HG02885 (cell line): Measurements from ENCODE around the gene PPARG.
A peak's percentile ranks its signal among the peaks of the same experiment; 100 is the strongest.
"Not testable (repeated sequence)": the region's sequence is repeated elsewhere in the genome, so short reads cannot be mapped to it uniquely, and the experiment has no call there.

Experiments
- ATAC-seq: cut with Tn5 transposase; IDR thresholded peaks from one replicate; pipeline ENCODE4 v1.9.1; 2021; ENCODE audit warnings: mild to moderate bottlenecking; ENCODE audit not compliant: unreplicated experiment, poor library complexity

PPARG gene

DNA sequence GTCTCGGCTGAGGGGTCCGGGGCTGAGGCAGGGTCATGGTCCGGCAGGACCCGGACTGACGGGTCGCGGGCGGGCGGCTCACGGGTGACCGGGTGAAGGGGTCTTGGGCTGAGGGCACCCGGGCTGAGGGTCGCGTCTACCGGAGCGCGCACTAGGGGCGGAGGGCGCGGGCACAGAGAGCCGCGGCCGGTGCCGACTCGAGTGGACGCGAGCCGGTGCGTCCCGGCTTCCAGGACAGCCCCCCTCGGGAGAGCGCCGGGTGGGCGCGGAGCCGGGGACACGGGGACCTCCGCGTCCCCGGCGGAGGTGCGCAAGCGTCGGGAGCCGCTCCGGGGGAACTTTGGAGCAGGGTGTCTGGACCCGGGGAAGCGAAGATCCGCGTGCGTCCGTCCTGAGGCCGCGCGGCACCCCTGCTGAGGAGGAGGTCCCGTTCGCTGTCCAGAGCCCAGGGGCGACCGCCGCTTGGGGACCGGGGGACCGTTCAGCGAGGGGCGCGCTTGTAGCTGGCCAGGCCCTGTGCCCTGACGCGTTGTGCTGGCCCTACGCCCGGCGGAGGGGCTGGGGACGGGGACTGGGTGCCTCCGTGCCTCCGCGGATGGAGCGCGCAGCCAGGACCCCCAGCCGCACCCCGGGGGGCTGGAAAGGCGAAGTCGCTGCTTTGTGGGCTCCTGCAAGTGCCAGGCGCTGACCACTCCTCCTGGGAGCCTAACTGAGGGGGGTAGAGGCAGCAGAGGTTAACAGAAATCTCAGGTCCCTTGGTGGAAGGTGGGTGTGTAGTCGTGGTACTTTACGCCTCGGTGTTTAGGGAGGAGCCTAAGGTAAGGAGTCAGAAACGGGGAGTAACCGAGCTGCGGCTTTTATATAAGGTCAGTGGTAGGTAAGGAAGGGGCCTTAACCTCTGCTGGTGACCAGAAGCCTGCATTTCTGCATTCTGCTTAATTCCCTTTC is at the start of gene PPARG:
TSS of gene PPARG (plus strand) at position 889 of the 948 bp plus-strand sequence. CDS start 90,642 bp downstream, outside the sequence.
- no peak for ATAC-seq

- ATAC-seq = no peak
These were observed 49.6 kb upstream of the PPARG start for GRCh38 chr3:12239301-12239700.

GRCh38 chr3:12242772-12243171 is 46.1 kb upstream of the PPARG start:
- ATAC-seq = no peak

DNA sequence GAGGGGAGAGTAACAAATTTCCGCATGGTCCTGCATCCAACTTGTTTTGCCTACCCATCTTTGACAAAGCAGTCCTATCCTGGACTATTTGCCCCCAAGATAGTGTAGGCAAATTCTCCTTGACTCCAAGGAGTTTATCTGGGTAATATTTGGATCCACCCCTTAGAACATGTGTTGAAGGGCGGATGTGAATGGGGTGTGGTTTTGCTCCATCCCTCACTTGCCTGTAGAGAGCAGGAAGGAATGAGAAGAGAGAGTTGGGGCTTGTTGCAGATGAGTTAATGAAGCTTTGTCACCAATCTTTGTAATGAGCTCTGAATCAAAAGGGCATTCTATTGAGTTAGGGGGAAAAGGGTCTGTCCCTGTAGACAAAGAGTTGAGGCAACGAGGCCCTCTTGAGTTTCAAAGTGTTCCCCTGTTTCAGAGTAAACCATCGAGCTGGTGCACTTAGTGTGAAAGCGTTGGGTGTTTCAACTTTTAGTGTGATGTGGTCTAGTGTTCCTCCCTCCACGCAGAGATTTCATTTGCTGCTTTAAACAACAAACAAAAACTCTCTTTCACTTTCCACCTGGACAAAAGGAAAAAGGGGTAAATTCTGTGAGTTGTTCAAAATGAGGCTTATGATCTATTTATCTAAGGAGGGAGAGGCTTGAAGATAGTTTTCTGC is 42.2 kb upstream of the PPARG start:
- ATAC-seq = no peak

DNA sequence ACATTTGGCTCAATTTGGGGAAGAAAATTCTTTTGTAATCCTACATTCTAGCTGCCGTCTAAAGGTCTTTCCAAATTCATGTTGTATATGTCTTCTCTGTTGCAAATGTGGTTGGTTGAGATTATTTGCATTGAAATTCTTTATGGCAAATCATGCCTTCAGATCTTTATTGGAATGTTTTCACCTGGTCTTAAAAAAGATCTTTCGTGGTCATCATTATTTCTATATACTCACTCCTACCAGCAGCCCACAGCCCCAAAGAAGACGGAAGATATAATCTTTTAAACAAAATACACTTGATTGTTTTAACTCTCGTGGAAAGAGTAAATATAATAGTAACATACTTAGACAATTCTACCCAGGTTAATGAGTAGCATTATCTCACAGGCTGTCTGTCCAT is 41.5 kb upstream of the PPARG start:
- ATAC-seq = no peak

DNA sequence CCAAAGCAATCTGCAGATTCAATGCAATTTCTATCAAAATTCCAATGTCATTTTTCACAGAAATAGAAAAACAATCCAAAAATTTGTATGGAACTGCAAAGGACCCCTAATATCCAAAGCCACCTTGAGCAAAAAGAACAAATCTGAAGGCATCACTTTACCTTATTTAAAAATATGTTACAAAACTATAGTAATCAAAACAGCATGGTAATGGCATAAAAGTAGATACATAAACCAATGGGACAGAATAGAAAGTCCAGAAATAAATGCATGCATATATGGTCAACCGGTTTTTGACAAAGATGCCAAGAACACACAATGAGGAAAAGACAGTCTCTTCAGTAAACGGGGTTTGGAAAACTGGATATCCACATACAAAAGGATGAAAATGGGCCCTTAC is 39.4 kb upstream of the PPARG start:
- no peak for ATAC-seq

DNA sequence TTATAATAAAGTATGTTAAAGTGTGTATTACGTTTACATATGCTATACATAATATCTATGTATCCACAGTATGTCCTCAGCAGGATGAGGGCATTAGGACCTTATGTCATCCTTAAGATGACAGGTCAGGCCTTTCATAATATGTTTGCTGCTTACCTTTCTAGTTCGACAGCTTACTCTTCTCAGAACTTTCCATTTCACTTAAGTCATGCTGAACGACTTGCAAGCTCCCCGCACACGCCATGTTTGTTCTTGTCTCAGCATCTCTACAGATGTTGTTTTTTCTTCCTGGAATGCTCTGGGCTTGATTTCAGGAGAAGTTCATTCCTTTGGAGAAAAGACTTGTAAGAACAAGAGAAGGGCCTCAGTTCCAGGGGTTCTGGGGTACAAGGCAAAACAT is 36.0 kb upstream of the PPARG start:
- ATAC-seq = no peak

- ATAC-seq = no peak
These were observed 35.1 kb upstream of the PPARG start for GRCh38 chr3:12253516-12254343.

DNA sequence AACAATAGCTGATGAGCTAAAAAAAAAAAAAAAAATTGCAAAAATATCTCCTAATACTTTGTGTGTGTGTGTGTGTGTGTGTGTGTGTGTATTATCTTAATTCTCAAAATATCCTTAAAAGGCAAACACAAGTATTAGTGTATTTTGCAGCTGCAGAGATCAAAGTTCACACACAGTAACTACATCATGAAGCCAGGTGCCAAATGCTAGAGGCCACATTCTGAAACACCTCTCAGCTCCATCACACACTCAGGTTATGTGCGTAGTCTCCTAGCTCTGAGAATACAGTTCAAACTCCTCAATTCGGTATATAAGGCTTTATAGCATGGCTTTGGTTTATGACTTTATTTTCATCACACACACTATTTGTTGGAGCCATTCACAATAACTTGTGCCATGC is 33.5 kb upstream of the PPARG start:
- ATAC-seq = no peak

DNA sequence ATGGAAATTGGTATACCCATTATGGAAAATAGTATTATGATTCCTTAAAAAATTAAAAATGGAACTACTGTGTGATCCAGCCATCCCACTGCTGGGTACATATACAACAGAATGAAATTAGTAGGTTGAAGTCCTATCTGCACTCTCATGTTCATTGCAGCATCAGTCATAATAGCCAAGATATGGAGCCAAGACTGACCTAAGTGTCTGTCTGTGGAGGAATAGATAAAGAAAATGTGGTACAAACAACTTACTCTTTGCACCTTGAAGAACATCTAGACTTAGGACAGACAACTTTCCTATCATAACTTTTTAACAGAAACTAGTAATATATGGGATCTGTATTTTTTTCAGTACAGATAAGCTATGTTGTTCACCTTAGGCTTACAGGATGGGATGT is 30.0 kb upstream of the PPARG start:
- ATAC-seq = no peak

- ATAC-seq = not testable (repeated sequence)
These were observed 26.7 kb upstream of the PPARG start for GRCh38 chr3:12262173-12262572.

GRCh38 chr3:12265508-12265907 is 23.4 kb upstream of the PPARG start:
- no peak for ATAC-seq

DNA sequence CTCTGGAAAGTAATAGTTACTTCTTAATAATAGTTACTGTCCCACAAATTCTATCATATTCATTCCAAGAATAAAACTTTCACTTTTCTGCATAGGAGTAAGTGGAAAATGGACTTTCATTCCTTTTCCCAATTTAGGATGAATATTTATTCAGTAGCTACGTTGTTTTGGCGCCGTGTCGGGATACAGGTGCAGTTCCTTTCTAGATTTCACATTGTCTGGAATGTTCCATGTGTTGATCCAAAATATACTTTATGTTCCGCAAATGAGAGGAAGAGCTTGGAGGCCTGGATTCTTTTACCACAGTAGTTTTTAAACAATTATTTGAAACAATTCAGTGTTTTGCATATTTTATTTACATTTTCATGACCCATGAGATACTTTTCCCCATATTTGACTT is 22.8 kb upstream of the PPARG start:
- no peak for ATAC-seq

GRCh38 chr3:12267376-12268030 is 21.4 kb upstream of the PPARG start:
- no peak for ATAC-seq

- no peak for ATAC-seq
These were observed 20.7 kb upstream of the PPARG start for GRCh38 chr3:12268049-12268735.

DNA sequence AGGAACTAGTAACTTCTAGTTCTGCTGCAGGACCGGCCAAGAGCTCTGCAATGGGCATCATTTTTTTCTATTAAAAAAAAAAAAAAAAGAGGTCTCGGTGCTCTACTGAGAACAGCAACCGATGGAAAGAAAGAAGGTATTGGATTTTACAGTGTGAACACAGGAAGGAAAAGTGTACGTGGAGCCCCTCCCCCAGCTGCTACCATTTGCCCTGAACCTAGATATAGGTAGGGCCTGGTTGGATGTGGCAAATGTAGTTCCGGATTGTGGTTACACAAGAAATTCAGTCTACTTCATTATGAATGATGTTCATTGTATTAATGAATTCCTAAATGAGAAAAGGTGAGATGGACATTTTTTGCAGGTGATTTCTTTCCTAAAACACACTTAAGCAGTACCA is 17.9 kb upstream of the PPARG start:
- no peak for ATAC-seq

GRCh38 chr3:12273045-12273695 is 15.7 kb upstream of the PPARG start:
- ATAC-seq = peak; percentile 100

DNA sequence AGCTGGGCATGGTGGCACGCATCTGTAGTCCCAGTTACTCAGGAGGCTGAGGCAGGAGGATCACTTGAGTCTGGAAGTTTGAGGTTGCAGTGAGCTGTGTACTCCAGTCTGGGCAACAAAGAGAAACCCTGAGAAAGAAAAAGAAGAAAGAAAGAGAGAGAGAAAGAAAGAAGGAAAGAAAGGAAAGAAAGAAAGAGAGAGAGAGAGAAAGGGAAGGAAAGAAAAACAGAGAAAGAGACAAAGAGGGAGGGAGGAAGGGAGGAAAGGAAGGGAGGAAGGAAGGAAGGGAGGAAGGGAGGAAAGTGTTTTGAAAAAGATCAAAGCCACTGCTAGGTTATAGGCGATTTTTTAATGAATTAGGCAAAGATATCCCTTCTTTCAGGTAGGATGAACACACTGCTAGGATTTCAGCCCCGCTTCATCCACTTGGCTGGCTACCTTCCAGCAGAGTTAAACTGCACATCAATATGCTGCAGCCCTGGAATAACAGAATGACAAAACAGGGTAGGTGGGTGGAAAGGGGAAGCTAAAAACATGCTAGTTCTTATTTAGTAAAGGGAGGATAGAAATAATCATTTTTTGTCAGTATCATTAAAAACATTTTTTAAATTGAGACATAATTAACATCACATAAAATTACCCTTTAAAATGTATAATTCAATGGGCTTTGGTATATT is 12.8 kb upstream of the PPARG start:
- no peak for ATAC-seq

DNA sequence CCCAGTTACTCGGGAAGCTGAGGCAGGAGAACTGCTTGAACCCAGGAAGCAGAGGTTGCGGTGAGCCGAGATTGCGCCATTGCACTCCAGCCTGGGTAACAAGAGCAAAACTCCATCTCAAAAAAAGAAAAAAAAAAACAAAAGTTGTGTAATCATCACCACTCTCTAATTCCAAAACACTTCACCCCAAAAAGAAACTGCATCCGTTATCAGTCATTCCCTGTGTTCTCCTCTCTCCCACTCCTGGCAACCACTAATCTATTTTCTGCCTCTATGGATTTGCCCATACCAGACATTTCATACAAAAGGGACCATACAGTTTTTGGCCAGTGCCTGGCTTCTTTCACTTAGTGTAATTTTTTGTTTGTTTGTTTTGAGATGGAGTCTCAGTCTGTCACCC is 12.0 kb upstream of the PPARG start:
- not testable (repeated sequence) for ATAC-seq
